Ishikawa (cell line): ENCODE measurements around the gene GPX3.

ENCODE experiments used
- CEBPB ChIP-seq: IDR thresholded peaks from 2 replicates; pipeline ENCODE4 v1.6.1; 2012
- CREB1 ChIP-seq: IDR thresholded peaks from 2 replicates; pipeline ENCODE4 v1.6.1; 2012; ENCODE audit warnings: low read depth
- EGR1 ChIP-seq: IDR thresholded peaks from 2 replicates; pipeline ENCODE4 v1.6.1; 2012
- EP300 ChIP-seq: IDR thresholded peaks from 2 replicates; pipeline ENCODE4 v1.6.1; 2012; ENCODE audit warnings: borderline replicate concordance
- FOXM1 ChIP-seq: IDR thresholded peaks from 2 replicates; pipeline ENCODE4 v1.6.1; 2012; ENCODE audit warnings: low read depth, borderline replicate concordance
- MAX ChIP-seq: IDR thresholded peaks from 2 replicates; pipeline ENCODE4 v1.6.1; 2012
- NFIC ChIP-seq: IDR thresholded peaks from 2 replicates; pipeline ENCODE4 v1.6.1; 2012
- RAD21 ChIP-seq: IDR thresholded peaks from 2 replicates; pipeline ENCODE4 v1.6.1; 2012; ENCODE audit warnings: low read depth
- REST ChIP-seq: IDR thresholded peaks from 2 replicates; pipeline ENCODE4 v1.6.1; 2012; ENCODE audit warnings: low read depth, mild to moderate bottlenecking
- TAF1 ChIP-seq: IDR thresholded peaks from 2 replicates; pipeline ENCODE4 v1.6.1; 2012; ENCODE audit warnings: low read depth, mild to moderate bottlenecking
- TCF12 ChIP-seq: IDR thresholded peaks from 2 replicates; pipeline ENCODE4 v1.6.1; 2012; ENCODE audit warnings: low read depth
- TEAD4 ChIP-seq: IDR thresholded peaks from 2 replicates; pipeline ENCODE4 v1.6.1; 2012
- USF1 ChIP-seq: IDR thresholded peaks from 2 replicates; pipeline ENCODE4 v1.6.1; 2012
- YY1 ChIP-seq: IDR thresholded peaks from 2 replicates; pipeline ENCODE4 v1.6.1; 2012; ENCODE audit warnings: low read depth
- ZBTB7A ChIP-seq: IDR thresholded peaks from 2 replicates; pipeline ENCODE4 v1.6.1; 2012; ENCODE audit warnings: low read depth

The GPX3 gene

GRCh38 chr5:151002681-151003502, 17.5 kb upstream of the GPX3 start:
- TF ChIP-seq EP300 (no peak), CEBPB (no peak), REST (no peak), ZBTB7A (no peak), YY1 (no peak), TEAD4 (no peak), NFIC (no peak), CREB1 (no peak), MAX (no peak), FOXM1 (no peak), TAF1 (no peak), USF1 (no peak), TCF12 (no peak), RAD21 (no peak), EGR1 (no peak)

- TF ChIP-seq FOXM1 (no peak), TCF12 (no peak), CREB1 (no peak), RAD21 (no peak), MAX (no peak), NFIC (no peak), TAF1 (no peak)
Measured at GRCh38 chr5:151003503-151003860, 16.9 kb upstream of the GPX3 start.

- no peak for TF ChIP-seq EGR1
- TF ChIP-seq CEBPB = 0 out of 2 replicates have a peak, but pooled peaks have one; percentile 24
- no peak for TF ChIP-seq EP300
Measured at GRCh38 chr5:151004499-151004898, 15.9 kb upstream of the GPX3 start.

- TF ChIP-seq ZBTB7A (no peak), FOXM1 (no peak), TEAD4 (no peak), EP300 (no peak), USF1 (no peak)
Measured at GRCh38 chr5:151005187-151005949, 15.0 kb upstream of the GPX3 start.

GRCh38 chr5:151005950-151006576, 14.3 kb upstream of the GPX3 start:
- no peak for TF ChIP-seq YY1
- no peak for TF ChIP-seq MAX
- TF ChIP-seq NFIC = peak; percentile 54; the same call in 1 of the 2 replicates
- TF ChIP-seq TEAD4 = peak; percentile 53; the same call in 1 of the 2 replicates
- peak; percentile 61 for TF ChIP-seq TCF12
- peak; percentile 70 for TF ChIP-seq CEBPB

GRCh38 chr5:151006704-151007334, 13.6 kb upstream of the GPX3 start:
- no peak for TF ChIP-seq TCF12
- no peak for TF ChIP-seq MAX
- TF ChIP-seq TAF1 = no peak
- TF ChIP-seq REST = no peak
- no peak for TF ChIP-seq CEBPB
- no peak for TF ChIP-seq NFIC
- TF ChIP-seq YY1 = no peak
- no peak for TF ChIP-seq CREB1
- no peak for TF ChIP-seq EGR1
- no peak for TF ChIP-seq TEAD4
- no peak for TF ChIP-seq ZBTB7A
- TF ChIP-seq FOXM1 = no peak
- TF ChIP-seq EP300 = no peak
- TF ChIP-seq USF1 = no peak
